GM19463 (cell line): Measurements from ENCODE around the gene RNF220.

Experiments used
- ATAC-seq: cut with Tn5 transposase; IDR thresholded peaks from one replicate; pipeline ENCODE4 v1.9.1; 2021; ENCODE audit warnings: mild to moderate bottlenecking, moderate library complexity; ENCODE audit not compliant: unreplicated experiment

RNF220 gene

GRCh38 chr1:44575396-44575795, 170.3 kb downstream of the RNF220 start:
- ATAC-seq = no peak

DNA sequence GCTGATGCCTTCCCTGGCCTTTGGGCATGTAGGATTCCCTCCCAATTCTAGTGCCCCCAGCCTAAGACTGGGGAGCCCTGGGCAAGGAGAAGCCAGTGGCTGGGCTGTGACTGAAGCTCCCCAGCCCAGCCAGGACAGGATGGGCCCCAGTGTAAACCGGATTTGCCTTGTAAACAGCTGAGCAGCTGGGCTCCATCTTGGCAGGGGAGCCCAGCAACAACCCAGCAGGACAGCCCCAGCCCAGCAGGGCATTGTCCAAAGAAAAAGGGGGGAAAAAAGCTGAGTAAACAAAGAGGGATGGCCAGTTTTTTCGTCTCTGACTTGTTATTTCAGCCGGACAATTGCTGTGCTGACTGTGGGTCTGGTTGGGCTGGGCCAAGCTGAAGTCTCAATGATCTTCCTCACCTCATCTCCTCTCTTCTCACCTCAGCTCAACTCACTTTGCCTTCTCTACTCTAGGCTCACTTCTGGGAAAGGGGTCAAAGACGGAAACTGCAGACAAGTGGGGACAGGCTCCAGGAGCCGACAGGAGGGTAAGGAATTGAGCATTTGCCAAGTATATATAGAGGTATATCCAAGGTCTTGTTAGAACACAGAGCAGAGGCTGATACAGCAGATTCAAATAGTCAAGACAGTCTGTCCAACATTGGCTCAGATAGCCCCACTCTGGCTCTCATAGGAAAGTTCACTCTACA, 171.5 kb downstream of the RNF220 start:
- ATAC-seq = no peak

DNA sequence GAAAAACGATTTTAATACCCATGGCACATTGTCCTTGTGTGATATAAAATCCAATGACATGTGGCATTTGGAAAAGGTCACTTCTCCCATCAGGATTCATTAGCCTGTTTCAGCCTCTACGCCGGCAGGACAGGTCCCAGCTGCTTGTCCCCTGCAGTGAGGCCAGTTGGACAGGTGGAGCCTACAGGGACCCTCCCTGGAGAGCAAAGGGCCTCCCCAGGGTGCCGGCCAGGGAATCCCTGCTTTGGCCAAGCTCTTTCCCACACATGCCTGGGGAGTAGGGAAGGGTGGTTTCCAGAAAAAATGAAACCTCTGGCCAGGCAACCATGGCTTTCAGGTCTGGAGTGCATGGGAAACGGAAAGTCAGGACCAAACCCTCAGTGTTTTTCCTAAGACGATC, 176.2 kb downstream of the RNF220 start:
- no peak for ATAC-seq

DNA sequence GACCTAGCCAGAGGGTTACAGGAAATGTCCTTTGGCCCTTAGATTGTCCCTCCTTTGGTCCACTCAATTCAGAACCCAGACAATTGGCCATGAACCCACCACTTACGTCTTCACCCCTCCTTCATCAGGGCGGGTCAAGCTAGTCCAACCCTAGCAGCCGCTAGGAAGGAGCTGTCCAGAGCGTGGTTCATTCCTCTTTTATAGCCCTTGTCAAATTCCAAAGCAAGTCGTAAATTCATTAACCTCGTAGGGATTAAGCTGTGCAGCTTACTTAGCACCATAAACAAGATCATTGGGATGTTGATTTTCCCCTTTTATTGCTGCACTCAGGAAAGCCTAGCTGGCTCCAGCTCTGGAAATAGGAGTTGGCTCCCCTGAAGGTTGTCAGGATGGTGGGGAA, 179.1 kb downstream of the RNF220 start:
- no peak for ATAC-seq

GRCh38 chr1:44585315-44585920, 180.4 kb downstream of the RNF220 start:
- no peak for ATAC-seq

DNA sequence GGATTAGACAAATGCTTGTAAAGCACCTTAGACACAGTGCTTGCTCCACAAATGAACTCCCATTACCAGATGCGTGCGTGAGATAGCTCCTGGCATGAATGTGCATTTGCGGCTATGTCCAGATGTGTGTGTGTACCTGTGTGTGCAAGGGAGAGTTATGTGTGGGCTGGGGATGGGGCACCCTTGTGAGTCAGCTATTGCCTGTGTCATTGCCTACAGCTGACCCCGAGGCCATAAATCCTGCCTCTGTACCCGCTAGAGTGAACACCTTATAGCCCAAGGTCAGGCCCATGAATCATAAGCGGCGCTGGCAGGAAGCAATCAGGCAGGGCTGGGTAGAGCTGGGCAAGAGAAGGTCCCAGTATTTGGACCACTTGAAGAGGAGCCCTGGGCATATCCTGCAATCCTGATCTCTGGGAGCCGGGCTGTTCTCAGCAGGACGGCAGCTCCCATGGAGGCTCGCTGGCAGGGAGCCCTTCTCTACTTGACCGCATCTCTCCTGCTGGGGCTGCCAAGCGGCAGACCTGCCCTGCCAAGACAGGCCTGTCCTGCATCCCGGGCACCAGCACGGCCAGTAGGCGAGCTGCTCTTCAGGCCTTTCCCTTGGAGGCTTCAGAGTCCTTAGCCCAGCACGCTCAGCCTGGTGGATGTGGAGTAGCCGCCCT, 182.9 kb downstream of the RNF220 start:
- no peak for ATAC-seq

GRCh38 chr1:44588551-44589210, 183.6 kb downstream of the RNF220 start:
- ATAC-seq = no peak

DNA sequence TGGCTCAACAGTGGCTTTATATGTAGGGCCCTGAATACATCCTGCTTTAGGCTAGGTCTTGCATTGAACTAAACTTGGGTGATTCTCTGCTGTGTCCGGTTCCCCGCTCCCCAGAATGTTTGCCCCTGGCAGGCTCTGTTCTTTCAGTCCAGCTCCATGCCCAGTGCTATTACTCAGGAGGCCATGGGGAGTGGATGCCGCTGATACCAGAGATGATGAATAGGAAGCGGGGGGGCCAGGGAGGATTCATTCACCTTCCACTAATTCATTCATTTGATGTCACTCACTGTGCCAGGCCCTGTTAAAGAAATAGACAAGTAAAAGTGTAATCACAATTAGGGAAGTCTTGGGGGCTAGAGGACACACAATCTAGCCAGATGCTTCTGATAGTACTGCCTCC, 185.4 kb downstream of the RNF220 start:
- ATAC-seq = no peak

DNA sequence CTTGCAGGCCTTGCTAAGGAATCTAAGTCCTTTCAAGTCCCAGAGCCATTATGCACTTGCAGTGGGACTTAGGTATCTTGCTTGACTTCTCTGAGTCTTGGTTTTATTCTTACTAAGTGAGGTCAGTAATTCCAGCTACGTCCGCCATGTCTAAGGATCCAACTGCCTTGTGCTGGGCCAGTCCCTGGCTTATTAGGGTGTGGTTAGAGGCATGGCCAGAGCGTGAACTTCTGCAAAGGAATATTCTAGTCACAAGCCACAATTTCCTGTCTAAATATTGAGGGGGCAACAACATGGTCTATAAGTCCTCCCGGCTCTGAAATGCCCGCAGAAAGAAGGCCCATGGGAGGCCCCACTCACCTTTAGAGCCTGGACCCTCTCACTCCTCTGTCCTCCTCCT, 186.3 kb downstream of the RNF220 start:
- no peak for ATAC-seq

GRCh38 chr1:44592208-44593145, 187.4 kb downstream of the RNF220 start:
- no peak for ATAC-seq

- no peak for ATAC-seq
These were observed 189.3 kb downstream of the RNF220 start for GRCh38 chr1:44594353-44594752.

DNA sequence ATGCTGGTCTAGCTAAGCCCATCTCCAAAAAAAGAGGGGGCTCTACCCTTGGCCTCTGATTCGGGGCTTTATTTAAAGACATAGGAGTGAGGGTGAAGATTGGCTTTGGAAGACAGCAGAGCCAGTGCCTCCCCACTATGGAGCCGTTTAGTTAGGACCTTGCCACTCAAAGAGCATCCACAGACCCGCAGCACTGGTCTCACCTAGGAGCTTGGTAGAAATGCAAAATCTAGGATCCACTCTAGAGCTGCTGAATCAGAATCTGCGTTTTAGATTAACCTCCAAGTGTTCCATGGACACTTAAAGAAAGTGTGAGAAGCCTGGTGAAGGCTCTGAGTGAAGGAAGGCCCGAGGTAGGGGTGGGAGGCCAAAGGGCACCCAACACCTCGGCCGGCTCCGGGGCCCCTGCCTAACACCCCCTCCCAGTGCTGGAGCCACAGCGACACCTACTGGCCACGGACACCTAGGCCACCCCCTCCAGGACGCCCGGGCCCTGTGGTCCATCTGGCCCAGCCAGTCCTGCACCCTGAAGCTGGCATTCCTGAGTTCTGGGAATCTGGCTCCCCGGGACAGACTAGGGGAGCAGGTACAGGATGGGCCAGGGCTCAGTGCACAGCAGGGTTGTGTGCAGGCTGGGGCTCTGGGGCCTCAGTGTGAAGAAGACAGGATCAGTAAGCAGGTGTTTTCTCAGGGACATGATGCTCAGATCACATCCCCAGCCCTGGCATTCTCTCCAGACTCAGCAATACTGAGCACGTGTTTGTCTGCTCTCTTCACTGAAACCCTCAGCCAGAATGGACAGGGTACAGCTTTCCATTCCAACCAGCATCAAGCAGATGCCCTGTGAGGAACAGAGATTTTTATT, 190.0 kb downstream of the RNF220 start:
- ATAC-seq = peak; percentile 51

GRCh38 chr1:44596511-44596910, 191.5 kb downstream of the RNF220 start:
- ATAC-seq = no peak

DNA sequence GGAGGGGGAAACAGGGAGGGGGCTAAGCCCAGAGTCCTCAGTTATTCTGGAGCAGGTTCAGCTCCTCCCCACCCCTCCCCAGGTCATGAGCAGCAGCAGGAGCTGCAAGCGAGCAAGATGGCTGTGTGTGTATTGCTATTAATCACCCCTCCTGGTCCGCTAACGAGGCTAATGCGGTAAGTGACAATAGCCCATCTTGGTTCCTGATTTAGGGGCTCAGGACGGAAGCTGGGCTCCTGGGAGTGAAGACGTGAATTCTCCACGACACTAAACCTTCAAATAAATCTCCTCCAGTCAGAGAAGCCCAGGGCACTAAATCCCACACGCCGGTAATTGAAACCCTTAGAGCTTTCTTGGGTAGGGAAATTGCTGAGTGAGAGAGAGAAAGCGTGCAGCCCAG, 193.1 kb downstream of the RNF220 start:
- no peak for ATAC-seq

DNA sequence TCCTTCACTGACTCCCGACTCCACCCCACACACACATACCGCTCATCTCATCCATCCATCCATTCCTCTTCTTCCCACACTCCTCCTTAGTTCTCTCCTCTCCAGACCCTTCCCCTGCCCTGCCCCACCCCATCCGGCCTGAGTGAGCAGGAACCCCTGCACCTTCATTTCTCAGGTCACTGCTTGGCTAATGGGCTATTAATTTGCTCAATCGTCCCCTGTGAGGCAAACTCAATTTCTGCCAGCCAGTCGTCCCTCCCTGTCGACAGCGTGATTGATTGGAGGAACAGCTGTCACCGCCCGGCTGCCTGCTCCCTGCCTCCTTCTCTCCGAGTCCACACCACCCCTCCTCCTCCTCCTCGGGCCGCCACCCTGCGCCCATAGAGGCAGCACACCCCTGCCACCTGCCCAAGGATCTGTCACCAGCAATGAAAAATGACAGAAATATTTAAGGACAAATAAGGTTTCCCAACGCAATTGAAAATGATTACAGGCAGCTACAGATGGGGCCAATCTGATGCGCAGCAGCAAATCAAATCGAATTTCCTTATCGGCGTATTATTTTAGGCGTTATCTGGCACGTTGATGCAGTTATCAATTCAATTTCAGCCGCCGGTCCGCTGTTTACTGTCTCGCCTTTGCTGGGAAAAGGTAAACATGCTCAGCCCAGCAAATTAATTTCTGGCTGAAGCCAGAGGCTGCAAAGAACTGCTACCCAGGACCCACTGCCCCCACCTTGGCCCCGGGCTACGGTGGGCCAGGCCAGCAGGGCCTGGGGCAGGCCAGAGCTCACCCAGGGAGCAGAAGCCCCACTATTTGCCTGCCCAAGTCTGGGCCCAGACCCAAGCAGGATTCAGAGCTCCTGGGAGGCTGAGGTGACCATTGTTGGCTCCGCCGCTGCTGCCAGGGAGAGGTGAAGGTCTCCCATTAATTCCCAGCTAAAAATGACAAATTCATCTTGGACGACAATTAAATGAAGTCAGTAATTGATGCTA, 197.9 kb downstream of the RNF220 start:
- ATAC-seq = no peak

DNA sequence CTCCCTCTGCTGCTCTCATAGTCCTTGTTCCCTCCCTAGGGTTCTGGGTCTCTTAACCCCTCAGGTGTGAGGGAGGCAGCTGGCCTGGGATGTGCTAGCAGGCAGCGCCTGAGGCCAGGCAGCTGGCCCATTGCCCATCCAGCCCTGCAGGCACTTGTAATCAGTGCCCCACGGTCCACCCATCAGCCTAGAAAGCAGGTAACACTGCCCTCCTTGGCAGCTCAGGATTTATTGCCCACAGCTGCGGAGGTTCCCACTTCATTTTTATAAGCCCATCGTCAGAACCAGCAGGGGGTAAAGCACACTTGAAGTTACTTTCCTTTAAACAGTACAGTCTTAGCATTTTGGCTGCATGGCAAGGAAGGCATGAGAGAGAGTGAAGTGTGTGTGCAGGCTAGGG, 198.7 kb downstream of the RNF220 start:
- ATAC-seq = no peak

GRCh38 chr1:44604157-44604955, 199.3 kb downstream of the RNF220 start:
- ATAC-seq = no peak
